GM12878 (cell line): ENCODE measurements around the gene LYG1. TPM values are rescaled to one million over a fixed set of nuclear protein-coding genes. Genes with fewer than 3 reads are reported as not detected.

Source experiments
- ATAC-seq: fragments of 200-7000 bp; cut with Tn5 transposase; 3 replicates; pipeline ENCODE4 v1.9.1; 2020; ENCODE audit warnings: mild to moderate bottlenecking, moderate library complexity
- BruUV-seq: library from RNA; stranded (reverse); fragments of 400-500 nt; replicated peaks from 2 replicates; lab custom pipeline; 2021; lab: Mats Ljungman, UMichigan
- CTCF ChIA-PET: fragments of 300-600 bp; sonication (Branson Sonifier 250); formaldehyde crosslinking; extraction: SDS; loops from one replicate; lab custom pipeline; 2021; ENCODE audit warnings: inconsistent platforms; lab: Yijun Ruan, JAX
- POLR2A ChIA-PET: fragments of 350-600 bp; formaldehyde crosslinking; extraction: SDS; loops from one replicate; lab custom pipeline; 2021; ENCODE audit warnings: inconsistent platforms; lab: Charles Lee
- RAD21 ChIA-PET: fragments of 300-600 bp; sonication (Branson Sonifier 250); formaldehyde crosslinking; loops from one replicate; lab custom pipeline; 2023; ENCODE audit warnings: antibody characterized with exemption; ENCODE audit not compliant: unreplicated experiment; lab: Charles Lee
- SMC1A ChIA-PET: fragments of 300-600 bp; sonication (Branson Sonifier 250); formaldehyde crosslinking; loops from one replicate; lab custom pipeline; 2023; ENCODE audit not compliant: unreplicated experiment, uncharacterized antibody; lab: Charles Lee
- DNase-seq: peaks from one replicate; pipeline ENCODE4 v3.0.0-alpha.2; 2011; ENCODE audit warnings: low read depth, low spot score
- FAIRE-seq: peaks from 3 replicates; lab custom pipeline; 2011; peaks lifted over from hg19 to GRCh38; lab: Jason Lieb, UNC
- H2AFZ ChIP-seq: 2 replicates; pipeline ENCODE4 v1.6.0; 2011; ENCODE audit warnings: low read depth, low read length, control low read depth; ENCODE audit not compliant: control insufficient read depth
- H3K27ac ChIP-seq: 2 replicates; pipeline ENCODE4 v1.5.1; 2011; ENCODE audit warnings: control low read depth; ENCODE audit not compliant: control insufficient read depth, insufficient read depth
- H3K27me3 ChIP-seq, 2 experiments: replicated peaks in 1 of 2; 2 replicates each; pipeline versions ENCODE4 v1.6.0 to v1.6.1; 2011; ENCODE audit warnings: low read length in 1 of 2; ENCODE audit not compliant: control insufficient read depth in 2 of 2, insufficient read depth in 2 of 2
- H3K36me3 ChIP-seq, 2 experiments: 2 replicates each; pipeline ENCODE4 v1.5.1; 2011; ENCODE audit warnings: low read length in 1 of 2; ENCODE audit not compliant: control insufficient read depth in 2 of 2, insufficient read depth in 2 of 2
- H3K4me1 ChIP-seq: 2 replicates; pipeline ENCODE4 v1.6.1; 2011; ENCODE audit warnings: mild to moderate bottlenecking, low read length, moderate library complexity, mixed read lengths; ENCODE audit not compliant: control insufficient read depth, insufficient read depth
- H3K4me2 ChIP-seq: 2 replicates; pipeline ENCODE4 v1.6.0; 2011; ENCODE audit warnings: control low read depth; ENCODE audit not compliant: control insufficient read depth, insufficient read depth
- H3K4me3 ChIP-seq: fragments of 200-600 bp; sonication (generic); 2 replicates; pipeline ENCODE4 v1.5.1; 2016
- H3K79me2 ChIP-seq: 2 replicates; pipeline ENCODE4 v1.6.0; 2011; ENCODE audit warnings: low read length; ENCODE audit not compliant: control insufficient read depth, insufficient read depth
- H3K9ac ChIP-seq: 2 replicates; pipeline ENCODE4 v1.8.0; 2011; ENCODE audit warnings: low read length, control low read depth, mixed read lengths; ENCODE audit not compliant: control insufficient read depth, insufficient read depth
- H3K9me3 ChIP-seq: replicated peaks from 3 replicates; pipeline ENCODE4 v1.5.1; 2011; ENCODE audit warnings: mild to moderate bottlenecking, low read length; ENCODE audit not compliant: control insufficient read depth, insufficient read depth
- H4K20me1 ChIP-seq: 2 replicates; pipeline ENCODE4 v1.6.0; 2011; ENCODE audit not compliant: control insufficient read depth, insufficient read depth
- BCL11A ChIP-seq: IDR thresholded peaks from 2 replicates; pipeline ENCODE4 v1.6.1; 2011; ENCODE audit warnings: low read depth, low read length
- BHLHE40 ChIP-seq, 2 experiments: fragments of 450-650 bp in 1 of 2; IDR thresholded peaks; 2 replicates each; pipeline ENCODE4 v1.6.1; 2011 to 2017; ENCODE audit warnings: low read depth in 2 of 2, borderline replicate concordance in 1 of 2, improper control_type of control experiment in 1 of 2, low read length in 1 of 2, mild to moderate bottlenecking in 1 of 2
- FOXM1 ChIP-seq: IDR thresholded peaks from 2 replicates; pipeline ENCODE4 v1.6.1; 2012; ENCODE audit warnings: low read depth, mild to moderate bottlenecking, inconsistent platforms, low read length, moderate library complexity
- JUNB ChIP-seq: IDR thresholded peaks from 2 replicates; pipeline ENCODE4 v1.6.1; 2016; ENCODE audit warnings: antibody characterized with exemption, mild to moderate bottlenecking
- MEF2B ChIP-seq: fragments of 450-650 bp; IDR thresholded peaks from 2 replicates; pipeline ENCODE4 v1.6.1; 2018; ENCODE audit warnings: mild to moderate bottlenecking, moderate library complexity; ENCODE audit not compliant: partially characterized antibody, poor library complexity, severe bottlenecking
- POU2F2 ChIP-seq: IDR thresholded peaks from 3 replicates; pipeline ENCODE4 v1.6.1; 2011; ENCODE audit warnings: low read depth, mild to moderate bottlenecking, low read length, borderline replicate concordance
- TAF1 ChIP-seq: IDR thresholded peaks from 2 replicates; pipeline ENCODE4 v1.6.1; 2011; ENCODE audit warnings: mild to moderate bottlenecking, low read depth, low read length, borderline replicate concordance
- WGBS: methylation state at CpG from one replicate; pipeline ENCODE4 v1.1.6; 2016; ENCODE audit warnings: low lambda C conversion rate; ENCODE audit not compliant: insufficient replicate concordance, insufficient coverage; ENCODE audit errors: missing lambda C conversion rate; 5-methylcytosine and 5-hydroxymethylcytosine counted together
- in situ Hi-C: fragments of 300-500 bp; cut with MboI; formaldehyde crosslinking; loops from 9 replicates; pipeline ENCODE4 v1.14.3; 2018; ENCODE audit warnings: mixed read lengths
- intact Hi-C: fragments of 100-400 bp; cut with micrococcal nuclease; formaldehyde crosslinking; loops from one replicate; pipeline ENCODE4 v1.14.2; 2022; ENCODE audit not compliant: unreplicated experiment
- polyA plus RNA-seq, 11 experiments: library from polyadenylated mRNA; depleted of rRNA in 4 of 11; unstranded in 6 of 11; stranded (reverse) in 5 of 11; fragments of >200 nt; fragmentation: Nextera tagmentation in 4 of 11; fragmentation: Illumina TruSeq in 1 of 11; extraction: Ambion mirVana in 4 of 11; extraction: Trizol in 1 of 11; gene quantifications; 1 replicate in 1 of 11; 2 replicates in 10 of 11; pipeline versions ENCODE4 v1.2.1 to v1.2.3, GENCODE V29; 2011 to 2016; ENCODE audit warnings: inconsistent platforms in 2 of 11, missing spikeins in 2 of 11, low read depth in 1 of 11
- total RNA-seq, 4 experiments: library from RNA; depleted of rRNA in 3 of 4; stranded (reverse); fragments of >200 nt in 3 of 4; fragmentation: Illumina TruSeq in 1 of 4; extraction: Trizol in 1 of 4; gene quantifications; 2 replicates each; pipeline versions ENCODE4 v1.2.1 to v1.2.3, GENCODE V29; 2013 to 2021
- TF ChIP-seq, protein P1 (sequence below): IDR thresholded peaks from 2 replicates; pipeline ENCODE4 v1.6.1; 2012; ENCODE audit warnings: low read depth, low read length, improper control_type of control experiment
- TF ChIP-seq, protein P2 (sequence below): IDR thresholded peaks from 2 replicates; pipeline ENCODE4 v1.6.1; 2012; ENCODE audit warnings: low read length, inconsistent platforms
- TF ChIP-seq, protein P3 (sequence below): fragments of 450-650 bp; IDR thresholded peaks from 2 replicates; pipeline ENCODE4 v1.6.1; 2018; ENCODE audit warnings: mild to moderate bottlenecking, low read depth, moderate library complexity; ENCODE audit not compliant: partially characterized antibody
- TF ChIP-seq, protein P4 (sequence below): fragments of 450-650 bp; IDR thresholded peaks from 2 replicates; pipeline ENCODE4 v1.6.1; 2016; ENCODE audit warnings: mild to moderate bottlenecking

LYG1 gene
- total and polyA plus RNA-seq, 10 of the 15 experiments (the other 5 are each of a cell fraction or from before 2014, with no cell fraction given), result 0.27 to 1.3 (median 0.79) TPM; not detected in 1

DNA sequence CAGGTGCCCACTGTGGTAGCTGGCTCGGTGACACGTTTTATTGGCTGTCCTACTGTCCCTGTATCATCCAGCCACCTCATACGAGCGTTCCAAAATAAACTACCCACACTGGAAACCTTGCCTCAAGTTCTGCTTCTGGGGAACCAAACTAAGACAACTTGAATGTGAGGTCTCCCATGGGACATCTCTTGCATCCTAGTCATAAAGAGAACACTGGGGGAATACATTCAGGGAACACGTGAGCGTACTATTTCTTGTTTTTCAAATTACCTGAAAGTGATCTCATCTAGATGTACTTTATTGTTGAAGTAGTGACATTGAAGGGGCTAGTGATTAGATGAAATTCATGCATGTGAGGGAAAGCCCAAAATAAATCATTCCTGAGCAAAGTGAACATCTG lies 60.6 kb downstream of the LYG1 start:
- intact Hi-C loops (no loop called here), in situ Hi-C loops (no loop called here)
- no peaks in the 10 kb centered on the region for H4K20me1 ChIP-seq
- CTCF ChIA-PET, result no interaction called here
- POLR2A ChIA-PET, result no interaction called here
- H3K27ac ChIP-seq, result no peak overlapping the region
- SMC1A ChIA-PET, result no interaction called here
- DNase-seq (no peak), ATAC-seq (no peak), FAIRE-seq (no peak)
- BruUV-seq, result no TSS peak
- no peaks in the 10 kb centered on the region for H3K9me3 ChIP-seq
- no peak overlapping the region for H3K4me2 ChIP-seq
- no peak overlapping the region for H3K4me3 ChIP-seq
- no peak overlapping the region for H2AFZ ChIP-seq
- no peak for TF ChIP-seq TAF1
- TF ChIP-seq BHLHE40 (IDR thresholded peaks at IDR 0.05; ENCODE audit: borderline replicate concordance in 1 of 2, low read depth in 2 of 2, low read length in 1 of 2), result peak; percentile 65
- no peak for TF ChIP-seq FOXM1
- TF ChIP-seq, protein P1, sequence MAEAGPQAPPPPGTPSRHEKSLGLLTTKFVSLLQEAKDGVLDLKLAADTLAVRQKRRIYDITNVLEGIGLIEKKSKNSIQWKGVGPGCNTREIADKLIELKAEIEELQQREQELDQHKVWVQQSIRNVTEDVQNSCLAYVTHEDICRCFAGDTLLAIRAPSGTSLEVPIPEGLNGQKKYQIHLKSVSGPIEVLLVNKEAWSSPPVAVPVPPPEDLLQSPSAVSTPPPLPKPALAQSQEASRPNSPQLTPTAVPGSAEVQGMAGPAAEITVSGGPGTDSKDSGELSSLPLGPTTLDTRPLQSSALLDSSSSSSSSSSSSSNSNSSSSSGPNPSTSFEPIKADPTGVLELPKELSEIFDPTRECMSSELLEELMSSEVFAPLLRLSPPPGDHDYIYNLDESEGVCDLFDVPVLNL, result no peak
- peak; percentile 57 for TF ChIP-seq MEF2B
- TF ChIP-seq JUNB, result peak; percentile 31; the same call in 1 of the 2 replicates
- H3K79me2 ChIP-seq, result no peaks in the 10 kb centered on the region
- H3K36me3 ChIP-seq, result no peaks in the 10 kb centered on the region
- H3K4me1 ChIP-seq, result no peaks in the 10 kb centered on the region
- H3K27me3 ChIP-seq, result no peaks in the 10 kb centered on the region
- 27% methylated on average over 6 of the region's 6 CpGs for WGBS
- RAD21 ChIA-PET, result no interaction called here
- H3K9ac ChIP-seq, result no peak overlapping the region

DNA sequence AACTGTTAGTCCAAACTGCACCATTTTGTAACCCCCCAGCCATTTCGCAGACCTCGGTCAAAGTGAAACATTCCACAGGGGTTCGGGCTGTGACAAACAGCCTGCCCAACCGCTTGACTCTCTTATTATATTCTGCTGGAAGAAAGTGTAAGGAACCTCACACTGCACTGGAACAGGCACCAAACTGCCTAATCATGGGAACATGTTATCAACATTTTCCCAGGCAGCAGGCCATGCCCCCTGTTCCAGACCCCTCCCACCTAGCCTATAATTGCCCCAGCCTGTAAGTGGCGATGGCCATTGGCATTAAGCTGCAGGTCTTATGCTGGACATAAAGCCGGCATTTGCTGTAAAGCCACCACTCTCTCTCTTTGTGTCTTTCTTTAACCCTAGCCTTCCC lies 62.4 kb downstream of the LYG1 start:
- RAD21 ChIA-PET, result no interaction called here
- Histone ChIP-seq H3K4me3 (no peak overlapping the region), H3K36me3 (no peaks in the 10 kb centered on the region), H3K27me3 (no peaks in the 10 kb centered on the region), H4K20me1 (no peaks in the 10 kb centered on the region), H3K9me3 (no peaks in the 10 kb centered on the region), H3K9ac (no peak overlapping the region), H3K79me2 (no peaks in the 10 kb centered on the region), H3K4me1 (no peaks in the 10 kb centered on the region), H3K4me2 (no peak overlapping the region), H3K27ac (no peak overlapping the region), H2AFZ (no peak overlapping the region)
- CTCF ChIA-PET, result no interaction called here
- POLR2A ChIA-PET, result no interaction called here
- DNase-seq, result no peak
- in situ Hi-C loops, result no loop called here
- TF ChIP-seq, protein P2, sequence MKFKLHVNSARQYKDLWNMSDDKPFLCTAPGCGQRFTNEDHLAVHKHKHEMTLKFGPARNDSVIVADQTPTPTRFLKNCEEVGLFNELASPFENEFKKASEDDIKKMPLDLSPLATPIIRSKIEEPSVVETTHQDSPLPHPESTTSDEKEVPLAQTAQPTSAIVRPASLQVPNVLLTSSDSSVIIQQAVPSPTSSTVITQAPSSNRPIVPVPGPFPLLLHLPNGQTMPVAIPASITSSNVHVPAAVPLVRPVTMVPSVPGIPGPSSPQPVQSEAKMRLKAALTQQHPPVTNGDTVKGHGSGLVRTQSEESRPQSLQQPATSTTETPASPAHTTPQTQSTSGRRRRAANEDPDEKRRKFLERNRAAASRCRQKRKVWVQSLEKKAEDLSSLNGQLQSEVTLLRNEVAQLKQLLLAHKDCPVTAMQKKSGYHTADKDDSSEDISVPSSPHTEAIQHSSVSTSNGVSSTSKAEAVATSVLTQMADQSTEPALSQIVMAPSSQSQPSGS, result no peak
- no peak for TF ChIP-seq BHLHE40 (IDR thresholded peaks at IDR 0.05; ENCODE audit: borderline replicate concordance in 1 of 2, low read depth in 2 of 2, low read length in 1 of 2)
- TF ChIP-seq POU2F2, result no peak
- TF ChIP-seq, protein P3, sequence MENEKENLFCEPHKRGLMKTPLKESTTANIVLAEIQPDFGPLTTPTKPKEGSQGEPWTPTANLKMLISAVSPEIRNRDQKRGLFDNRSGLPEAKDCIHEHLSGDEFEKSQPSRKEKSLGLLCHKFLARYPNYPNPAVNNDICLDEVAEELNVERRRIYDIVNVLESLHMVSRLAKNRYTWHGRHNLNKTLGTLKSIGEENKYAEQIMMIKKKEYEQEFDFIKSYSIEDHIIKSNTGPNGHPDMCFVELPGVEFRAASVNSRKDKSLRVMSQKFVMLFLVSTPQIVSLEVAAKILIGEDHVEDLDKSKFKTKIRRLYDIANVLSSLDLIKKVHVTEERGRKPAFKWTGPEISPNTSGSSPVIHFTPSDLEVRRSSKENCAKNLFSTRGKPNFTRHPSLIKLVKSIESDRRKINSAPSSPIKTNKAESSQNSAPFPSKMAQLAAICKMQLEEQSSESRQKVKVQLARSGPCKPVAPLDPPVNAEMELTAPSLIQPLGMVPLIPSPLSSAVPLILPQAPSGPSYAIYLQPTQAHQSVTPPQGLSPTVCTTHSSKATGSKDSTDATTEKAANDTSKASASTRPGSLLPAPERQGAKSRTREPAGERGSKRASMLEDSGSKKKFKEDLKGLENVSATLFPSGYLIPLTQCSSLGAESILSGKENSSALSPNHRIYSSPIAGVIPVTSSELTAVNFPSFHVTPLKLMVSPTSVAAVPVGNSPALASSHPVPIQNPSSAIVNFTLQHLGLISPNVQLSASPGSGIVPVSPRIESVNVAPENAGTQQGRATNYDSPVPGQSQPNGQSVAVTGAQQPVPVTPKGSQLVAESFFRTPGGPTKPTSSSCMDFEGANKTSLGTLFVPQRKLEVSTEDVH, result no peak
- TF ChIP-seq, protein P4, sequence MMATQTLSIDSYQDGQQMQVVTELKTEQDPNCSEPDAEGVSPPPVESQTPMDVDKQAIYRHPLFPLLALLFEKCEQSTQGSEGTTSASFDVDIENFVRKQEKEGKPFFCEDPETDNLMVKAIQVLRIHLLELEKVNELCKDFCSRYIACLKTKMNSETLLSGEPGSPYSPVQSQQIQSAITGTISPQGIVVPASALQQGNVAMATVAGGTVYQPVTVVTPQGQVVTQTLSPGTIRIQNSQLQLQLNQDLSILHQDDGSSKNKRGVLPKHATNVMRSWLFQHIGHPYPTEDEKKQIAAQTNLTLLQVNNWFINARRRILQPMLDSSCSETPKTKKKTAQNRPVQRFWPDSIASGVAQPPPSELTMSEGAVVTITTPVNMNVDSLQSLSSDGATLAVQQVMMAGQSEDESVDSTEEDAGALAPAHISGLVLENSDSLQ, result no peak
- no peak for TF ChIP-seq BCL11A
- TF ChIP-seq FOXM1, result no peak
- no TSS peak for BruUV-seq
- ATAC-seq, result no peak
- intact Hi-C loops, result no loop called here
- FAIRE-seq, result no peak
- SMC1A ChIA-PET, result no interaction called here
- 87% methylated on average over 6 of the region's 6 CpGs for WGBS
